Measurements from ENCODE around the gene LSR. TPM values are rescaled to one million over a fixed set of nuclear protein-coding genes. Genes with fewer than 3 reads are reported as not detected.

The LSR gene
- total RNA-seq, 4 donors from 2014 or later = 10.4 to 30.9 (median 17.9) TPM

DNA sequence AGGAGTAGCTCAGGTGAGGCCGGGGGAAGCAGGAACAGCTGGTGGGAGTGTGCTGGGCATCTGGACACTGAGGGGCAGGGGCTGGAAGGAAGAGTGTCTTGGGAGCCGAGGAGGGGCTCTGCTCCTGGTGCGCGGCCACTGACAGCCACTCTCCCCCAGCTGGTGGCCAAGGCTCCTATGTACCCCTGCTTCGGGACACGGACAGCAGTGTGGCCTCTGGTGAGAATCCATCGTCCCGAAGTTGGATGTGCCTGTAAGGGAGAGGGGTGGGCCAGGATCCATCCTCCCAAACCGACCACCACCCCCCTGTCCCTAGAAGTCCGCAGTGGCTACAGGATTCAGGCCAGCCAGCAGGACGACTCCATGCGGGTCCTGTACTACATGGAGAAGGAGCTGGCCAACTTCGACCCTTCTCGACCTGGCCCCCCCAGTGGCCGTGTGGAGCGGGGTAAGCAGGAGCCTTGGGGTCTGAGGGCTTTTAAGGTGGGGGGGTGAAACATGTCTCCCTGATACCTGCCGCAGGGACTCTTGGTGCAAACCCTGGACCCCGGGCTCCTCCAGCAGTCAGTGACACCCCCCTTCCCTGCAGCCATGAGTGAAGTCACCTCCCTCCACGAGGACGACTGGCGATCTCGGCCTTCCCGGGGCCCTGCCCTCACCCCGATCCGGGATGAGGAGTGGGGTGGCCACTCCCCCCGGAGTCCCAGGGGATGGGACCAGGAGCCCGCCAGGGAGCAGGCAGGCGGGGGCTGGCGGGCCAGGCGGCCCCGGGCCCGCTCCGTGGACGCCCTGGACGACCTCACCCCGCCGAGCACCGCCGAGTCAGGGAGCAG, 17.9 kb downstream of the LSR start:
- no peak for ATAC-seq (ENCODE audit: low FRiP score)
- DNase-seq (ENCODE audit: low spot score) = no peak
- no peak for TF ChIP-seq CTCF (IDR thresholded peaks at IDR 0.05)

DNA sequence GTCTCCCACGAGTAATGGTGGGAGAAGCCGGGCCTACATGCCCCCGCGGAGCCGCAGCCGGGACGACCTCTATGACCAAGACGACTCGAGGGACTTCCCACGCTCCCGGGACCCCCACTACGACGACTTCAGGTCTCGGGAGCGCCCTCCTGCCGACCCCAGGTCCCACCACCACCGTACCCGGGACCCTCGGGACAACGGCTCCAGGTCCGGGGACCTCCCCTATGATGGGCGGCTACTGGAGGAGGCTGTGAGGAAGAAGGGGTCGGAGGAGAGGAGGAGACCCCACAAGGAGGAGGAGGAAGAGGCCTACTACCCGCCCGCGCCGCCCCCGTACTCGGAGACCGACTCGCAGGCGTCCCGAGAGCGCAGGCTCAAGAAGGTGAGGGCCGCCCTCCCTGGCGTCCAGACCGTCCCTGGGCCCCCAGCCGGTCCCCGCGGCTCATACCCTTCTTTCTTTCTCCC, 18.6 kb downstream of the LSR start:
- DNase-seq (ENCODE audit: low spot score) (no peak), ATAC-seq (ENCODE audit: low FRiP score) (no peak)
- no peak for TF ChIP-seq CTCF (IDR thresholded peaks at IDR 0.05)

DNA sequence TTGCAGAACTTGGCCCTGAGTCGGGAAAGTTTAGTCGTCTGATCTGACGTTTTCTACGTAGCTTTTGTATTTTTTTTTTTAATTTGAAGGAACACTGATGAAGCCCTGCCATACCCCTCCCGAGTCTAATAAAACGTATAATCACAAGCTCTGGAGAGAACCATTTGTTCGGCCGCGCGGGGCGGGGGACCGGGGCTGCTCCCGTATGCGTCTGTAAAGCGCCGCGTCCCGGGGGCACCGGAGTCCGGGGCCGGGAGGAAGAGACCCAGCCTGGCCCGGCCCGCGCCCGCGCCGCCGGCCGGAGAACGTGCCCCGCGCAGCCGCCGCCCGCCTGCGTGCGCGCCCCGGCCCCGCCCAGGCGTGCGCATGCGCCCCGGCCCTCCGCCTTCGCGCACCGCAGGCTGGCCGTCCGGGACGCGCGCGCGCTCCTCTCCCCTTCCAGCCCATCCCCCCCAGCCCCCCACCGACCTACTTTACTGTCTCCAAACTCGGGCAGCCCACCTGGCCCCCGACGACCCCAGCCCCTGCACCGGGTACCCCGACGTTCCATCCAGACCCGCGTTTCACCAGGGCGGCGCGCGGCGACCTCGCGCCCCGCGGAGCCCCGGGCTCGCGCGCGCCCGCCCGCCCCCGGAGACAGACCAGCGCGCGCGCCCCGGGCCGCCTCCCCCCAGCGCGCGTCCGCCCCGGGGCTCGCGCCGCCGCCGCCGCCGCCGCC, 19.2 kb downstream of the LSR start:
- peak; percentile 57 for ATAC-seq (ENCODE audit: low FRiP score)
- no peak for DNase-seq (ENCODE audit: low spot score)
- no peak for TF ChIP-seq CTCF (IDR thresholded peaks at IDR 0.05)

GRCh38 chr19:35268536-35269437, 20.0 kb downstream of the LSR start, which contains the start of gene USF2:
Gene USF2 (plus strand): TSS chr19:35268962. CDS start chr19:35269102, 140 bp downstream.
- no peak for DNase-seq (ENCODE audit: low spot score)
- ATAC-seq (ENCODE audit: low FRiP score) = no peak
- no peak for TF ChIP-seq CTCF (IDR thresholded peaks at IDR 0.05)

DNA sequence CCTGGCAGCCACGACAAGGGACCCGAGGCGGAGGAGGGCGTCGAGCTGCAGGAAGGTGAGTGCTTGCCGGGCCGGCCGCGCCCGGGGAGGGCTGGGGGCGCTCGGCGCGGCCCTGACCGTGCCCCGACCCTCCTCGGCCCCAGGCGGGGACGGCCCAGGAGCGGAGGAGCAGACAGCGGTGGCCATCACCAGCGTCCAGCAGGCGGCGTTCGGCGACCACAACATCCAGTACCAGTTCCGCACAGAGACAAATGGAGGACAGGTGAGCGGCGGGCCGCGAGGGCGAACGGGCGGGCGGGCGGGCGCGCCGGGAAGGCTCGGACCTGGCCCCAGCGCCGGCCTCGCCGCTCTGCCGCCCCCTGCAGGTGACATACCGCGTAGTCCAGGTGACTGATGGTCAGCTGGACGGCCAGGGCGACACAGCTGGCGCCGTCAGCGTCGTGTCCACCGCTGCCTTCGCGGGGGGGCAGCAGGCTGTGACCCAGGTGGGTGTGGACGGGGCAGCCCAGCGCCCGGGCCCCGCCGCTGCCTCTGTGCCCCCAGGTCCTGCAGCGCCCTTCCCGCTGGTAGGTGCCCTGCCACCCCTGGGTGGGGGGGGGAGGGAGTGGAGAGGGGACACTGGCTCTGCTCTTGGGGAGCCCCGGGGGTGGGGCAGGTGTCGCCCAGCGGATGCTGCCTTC, 20.8 kb downstream of the LSR start:
- ATAC-seq (ENCODE audit: low FRiP score) = peak; percentile 62
- peak in 1 of 3 donors; percentile 29 for TF ChIP-seq CTCF (IDR thresholded peaks at IDR 0.05)
- DNase-seq (ENCODE audit: low spot score) = peak; percentile 54

GRCh38 chr19:35270381-35270811, 21.6 kb downstream of the LSR start:
- ATAC-seq (ENCODE audit: low FRiP score) (no peak), DNase-seq (ENCODE audit: low spot score) (no peak)
- TF ChIP-seq CTCF (IDR thresholded peaks at IDR 0.05) = no peak
